ENCODE data around the gene TSHZ1.

TSHZ1 gene

GRCh38 chr18:75317300-75317699, 106.7 kb downstream of the TSHZ1 start:
- ChIA-PET CTCF (no interaction called here), POLR2A (no interaction called here)
- DNase-seq (ENCODE audit: extremely low spot score) = no peak
- TF ChIP-seq CTBP1 (IDR thresholded peaks at IDR 0.05; ENCODE audit: borderline replicate concordance) (no peak), ELF4 (IDR thresholded peaks at IDR 0.05) (no peak), SP1 (IDR thresholded peaks at IDR 0.05) (no peak), L3MBTL2 (conservative IDR thresholded peaks at IDR 0.05) (no peak), HDGF (IDR thresholded peaks at IDR 0.05; ENCODE audit: borderline replicate concordance) (no peak), NFRKB (IDR thresholded peaks at IDR 0.05) (no peak), SUZ12 (IDR thresholded peaks at IDR 0.05) (no peak), LEF1 (IDR thresholded peaks at IDR 0.05; ENCODE audit: borderline replicate concordance) (no peak), FOXA1 (IDR thresholded peaks at IDR 0.05) (no peak), TARDBP (IDR thresholded peaks at IDR 0.05) (no peak)

GRCh38 chr18:75317703-75318102, 107.1 kb downstream of the TSHZ1 start:
- ChIA-PET POLR2A (no interaction called here), CTCF (no interaction called here)
- TF ChIP-seq FOXM1 (IDR thresholded peaks at IDR 0.05; ENCODE audit: borderline replicate concordance) = no peak
- no peak for TF ChIP-seq ZNF384 (IDR thresholded peaks at IDR 0.05)
- TF ChIP-seq HDGF (IDR thresholded peaks at IDR 0.05; ENCODE audit: borderline replicate concordance) = no peak
- TF ChIP-seq ELF4 (IDR thresholded peaks at IDR 0.05) = no peak
- no peak for TF ChIP-seq SP1 (IDR thresholded peaks at IDR 0.05)
- no peak for TF ChIP-seq SUZ12 (IDR thresholded peaks at IDR 0.05)
- no peak for TF ChIP-seq BHLHE40 (IDR thresholded peaks at IDR 0.05; ENCODE audit: borderline replicate concordance)
- no peak for TF ChIP-seq CTBP1 (IDR thresholded peaks at IDR 0.05; ENCODE audit: borderline replicate concordance)
- no peak for TF ChIP-seq FOXA1 (IDR thresholded peaks at IDR 0.05)
- no peak for TF ChIP-seq ARNT (IDR thresholded peaks at IDR 0.05)
- TF ChIP-seq LEF1 (IDR thresholded peaks at IDR 0.05; ENCODE audit: borderline replicate concordance) = no peak
- TF ChIP-seq TARDBP (IDR thresholded peaks at IDR 0.05) = no peak
- no peak for TF ChIP-seq L3MBTL2 (conservative IDR thresholded peaks at IDR 0.05)
- no peak for TF ChIP-seq PKNOX1 (IDR thresholded peaks at IDR 0.05)
- TF ChIP-seq FOXK2 (IDR thresholded peaks at IDR 0.05) = no peak
- no peak for TF ChIP-seq NFRKB (IDR thresholded peaks at IDR 0.05)
- DNase-seq (ENCODE audit: extremely low spot score) = no peak

GRCh38 chr18:75319905-75320304, 109.3 kb downstream of the TSHZ1 start:
- CTCF ChIA-PET = no interaction called here
- no peak for TF ChIP-seq LEF1 (IDR thresholded peaks at IDR 0.05; ENCODE audit: borderline replicate concordance)
- no peak for TF ChIP-seq BHLHE40 (IDR thresholded peaks at IDR 0.05; ENCODE audit: borderline replicate concordance)
- no peak for TF ChIP-seq SP1 (IDR thresholded peaks at IDR 0.05)
- no peak for TF ChIP-seq HDGF (IDR thresholded peaks at IDR 0.05; ENCODE audit: borderline replicate concordance)
- TF ChIP-seq CTBP1 (IDR thresholded peaks at IDR 0.05; ENCODE audit: borderline replicate concordance) = no peak
- no peak for TF ChIP-seq FOXA1 (IDR thresholded peaks at IDR 0.05)
- POLR2A ChIA-PET = no interaction called here
- DNase-seq (ENCODE audit: extremely low spot score) = no peak

- CTCF ChIA-PET = no interaction called here
- no peak for TF ChIP-seq TARDBP (IDR thresholded peaks at IDR 0.05)
- no peak for TF ChIP-seq SUZ12 (IDR thresholded peaks at IDR 0.05)
- TF ChIP-seq PKNOX1 (IDR thresholded peaks at IDR 0.05) = no peak
- no peak for TF ChIP-seq FOXK2 (IDR thresholded peaks at IDR 0.05)
- TF ChIP-seq LEF1 (IDR thresholded peaks at IDR 0.05; ENCODE audit: borderline replicate concordance) = no peak
- TF ChIP-seq FOXM1 (IDR thresholded peaks at IDR 0.05; ENCODE audit: borderline replicate concordance) = no peak
- no peak for TF ChIP-seq CTBP1 (IDR thresholded peaks at IDR 0.05; ENCODE audit: borderline replicate concordance)
- no peak for TF ChIP-seq HDGF (IDR thresholded peaks at IDR 0.05; ENCODE audit: borderline replicate concordance)
- no peak for TF ChIP-seq ELF4 (IDR thresholded peaks at IDR 0.05)
- no peak for TF ChIP-seq NFRKB (IDR thresholded peaks at IDR 0.05)
- no peak for TF ChIP-seq L3MBTL2 (conservative IDR thresholded peaks at IDR 0.05)
- no peak for TF ChIP-seq FOXA1 (IDR thresholded peaks at IDR 0.05)
- TF ChIP-seq SP1 (IDR thresholded peaks at IDR 0.05) = no peak
- TF ChIP-seq ZNF384 (IDR thresholded peaks at IDR 0.05) = no peak
- POLR2A ChIA-PET = no interaction called here
- DNase-seq (ENCODE audit: extremely low spot score) = no peak
Measured at GRCh38 chr18:75320506-75320905, 109.9 kb downstream of the TSHZ1 start.

GRCh38 chr18:75321431-75321830, 110.8 kb downstream of the TSHZ1 start:
- ChIA-PET CTCF (no interaction called here), POLR2A (no interaction called here)
- DNase-seq (ENCODE audit: extremely low spot score) = no peak
- TF ChIP-seq NFRKB (IDR thresholded peaks at IDR 0.05) (no peak), TARDBP (IDR thresholded peaks at IDR 0.05) (no peak), SP1 (IDR thresholded peaks at IDR 0.05) (no peak), HDGF (IDR thresholded peaks at IDR 0.05; ENCODE audit: borderline replicate concordance) (no peak), FOXM1 (IDR thresholded peaks at IDR 0.05; ENCODE audit: borderline replicate concordance) (no peak), ARNT (IDR thresholded peaks at IDR 0.05) (no peak), CTBP1 (IDR thresholded peaks at IDR 0.05; ENCODE audit: borderline replicate concordance) (no peak)

- CTCF ChIA-PET = no interaction called here
- no peak for TF ChIP-seq SUZ12 (IDR thresholded peaks at IDR 0.05)
- TF ChIP-seq ZNF384 (IDR thresholded peaks at IDR 0.05) = no peak
- no peak for TF ChIP-seq NFRKB (IDR thresholded peaks at IDR 0.05)
- TF ChIP-seq PKNOX1 (IDR thresholded peaks at IDR 0.05) = no peak
- TF ChIP-seq FOXM1 (IDR thresholded peaks at IDR 0.05; ENCODE audit: borderline replicate concordance) = no peak
- TF ChIP-seq TARDBP (IDR thresholded peaks at IDR 0.05) = no peak
- POLR2A ChIA-PET = no interaction called here
- DNase-seq (ENCODE audit: extremely low spot score) = no peak
Measured at GRCh38 chr18:75322206-75322605, 111.6 kb downstream of the TSHZ1 start.

Data from HEK293T (cell line).